ENCODE data around the gene GOLPH3L. TPM values are rescaled to one million over a fixed set of nuclear protein-coding genes. Genes with fewer than 3 reads are reported as not detected.

GOLPH3L gene
- total and polyA plus RNA-seq, 2 experiments from 2014 or later: 23.5 to 29.6 TPM

DNA sequence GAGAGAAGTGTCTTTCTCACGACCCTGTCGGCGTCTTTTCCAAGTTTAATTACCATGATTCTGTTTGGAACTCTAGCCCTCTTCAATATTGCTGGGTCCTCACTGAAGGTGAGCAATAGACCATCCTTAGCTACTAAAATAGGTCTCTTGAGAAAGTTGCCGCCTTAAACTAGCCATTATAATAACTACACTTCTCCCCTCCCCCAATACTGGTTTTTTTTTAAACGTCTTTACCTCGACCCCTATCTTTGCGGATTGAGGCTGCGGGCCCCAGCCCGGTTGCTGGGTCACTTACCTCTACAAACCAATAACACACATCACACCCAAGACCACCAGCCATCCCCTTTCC, 68.2 kb downstream of the GOLPH3L start (continued):
- TF ChIP-seq ZNF462 (CRISPR knock-in tag; IDR thresholded peaks at IDR 0.05) (no peak), NANOG (IDR thresholded peaks at IDR 0.05; ENCODE audit: borderline replicate concordance) (no peak), EZH2 (IDR thresholded peaks at IDR 0.05; ENCODE audit: low read depth, unreplicated experiment) (no peak), CREB1 (CRISPR knock-in tag; IDR thresholded peaks at IDR 0.05; ENCODE audit: low read depth) (no peak), CTCF (conservative IDR thresholded peaks at IDR 0.05; ENCODE audit: low read depth in 2 of 2) (no peak), ZNF331 (CRISPR knock-in tag; IDR thresholded peaks at IDR 0.05; ENCODE audit: low read depth) (no peak)
- TF ChIP-seq, protein P1, sequence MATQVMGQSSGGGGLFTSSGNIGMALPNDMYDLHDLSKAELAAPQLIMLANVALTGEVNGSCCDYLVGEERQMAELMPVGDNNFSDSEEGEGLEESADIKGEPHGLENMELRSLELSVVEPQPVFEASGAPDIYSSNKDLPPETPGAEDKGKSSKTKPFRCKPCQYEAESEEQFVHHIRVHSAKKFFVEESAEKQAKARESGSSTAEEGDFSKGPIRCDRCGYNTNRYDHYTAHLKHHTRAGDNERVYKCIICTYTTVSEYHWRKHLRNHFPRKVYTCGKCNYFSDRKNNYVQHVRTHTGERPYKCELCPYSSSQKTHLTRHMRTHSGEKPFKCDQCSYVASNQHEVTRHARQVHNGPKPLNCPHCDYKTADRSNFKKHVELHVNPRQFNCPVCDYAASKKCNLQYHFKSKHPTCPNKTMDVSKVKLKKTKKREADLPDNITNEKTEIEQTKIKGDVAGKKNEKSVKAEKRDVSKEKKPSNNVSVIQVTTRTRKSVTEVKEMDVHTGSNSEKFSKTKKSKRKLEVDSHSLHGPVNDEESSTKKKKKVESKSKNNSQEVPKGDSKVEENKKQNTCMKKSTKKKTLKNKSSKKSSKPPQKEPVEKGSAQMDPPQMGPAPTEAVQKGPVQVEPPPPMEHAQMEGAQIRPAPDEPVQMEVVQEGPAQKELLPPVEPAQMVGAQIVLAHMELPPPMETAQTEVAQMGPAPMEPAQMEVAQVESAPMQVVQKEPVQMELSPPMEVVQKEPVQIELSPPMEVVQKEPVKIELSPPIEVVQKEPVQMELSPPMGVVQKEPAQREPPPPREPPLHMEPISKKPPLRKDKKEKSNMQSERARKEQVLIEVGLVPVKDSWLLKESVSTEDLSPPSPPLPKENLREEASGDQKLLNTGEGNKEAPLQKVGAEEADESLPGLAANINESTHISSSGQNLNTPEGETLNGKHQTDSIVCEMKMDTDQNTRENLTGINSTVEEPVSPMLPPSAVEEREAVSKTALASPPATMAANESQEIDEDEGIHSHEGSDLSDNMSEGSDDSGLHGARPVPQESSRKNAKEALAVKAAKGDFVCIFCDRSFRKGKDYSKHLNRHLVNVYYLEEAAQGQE (IDR thresholded peaks at IDR 0.05; ENCODE audit: unreplicated experiment): no peak

Data from GM23338 (cell line).